K562 (cell line): ENCODE results near the gene SEPTIN12.

ENCODE experiments used
- CTCF ChIP-seq, 3 experiments: IDR thresholded peaks in 2 of 3; conservative IDR thresholded peaks in 1 of 3; 2 replicates each; pipeline ENCODE4 v1.5.1; 2011 to 2012; ENCODE audit warnings: low read length in 3 of 3, mild to moderate bottlenecking in 3 of 3, control low read depth in 2 of 3, improper control_type of control experiment in 1 of 3, inconsistent platforms in 1 of 3, low read depth in 1 of 3, mixed read lengths in 1 of 3, moderate library complexity in 1 of 3; ENCODE audit not compliant: insufficient read depth in 2 of 3
- ETV5 ChIP-seq: sonication (generic); formaldehyde crosslinking; IDR thresholded peaks from 2 replicates; pipeline ENCODE4 v1.4.0; 2020; ENCODE audit warnings: low read depth, mild to moderate bottlenecking, missing genetic modification reagents
- HOMEZ ChIP-seq: fragments of 250-450 bp; sonication (Bioruptor Pico); IDR thresholded peaks from 2 replicates; pipeline ENCODE4 v1.4.0; 2020; ENCODE audit warnings: mild to moderate bottlenecking, moderate library complexity
- NFE2 ChIP-seq: IDR thresholded peaks from 2 replicates; pipeline ENCODE4 v1.6.1; 2014; ENCODE audit warnings: antibody characterized with exemption, low read depth
- PREB ChIP-seq: sonication (generic); formaldehyde crosslinking; IDR thresholded peaks from 2 replicates; pipeline ENCODE4 v1.8.1; 2023; ENCODE audit warnings: mild to moderate bottlenecking, missing genetic modification reagents
- RAD51 ChIP-seq: fragments of 450-650 bp; IDR thresholded peaks from 2 replicates; pipeline ENCODE4 v1.7.1; 2016; ENCODE audit warnings: low read depth, mild to moderate bottlenecking, borderline replicate concordance
- SMAD4 ChIP-seq: fragments of 250-450 bp; sonication (Bioruptor Pico); conservative IDR thresholded peaks from 2 replicates; pipeline ENCODE4 v1.8.0; 2021; ENCODE audit warnings: inconsistent platforms, mild to moderate bottlenecking, moderate library complexity
- THAP7 ChIP-seq: fragments of 250-450 bp; sonication (Bioruptor Pico); IDR thresholded peaks from 2 replicates; pipeline ENCODE4 v1.5.0; 2021
- TRIM24 ChIP-seq, 2 experiments: fragments of 450-650 bp; IDR thresholded peaks; 2 replicates each; pipeline ENCODE4 v1.6.1; 2016
- ZNF121 ChIP-seq: sonication (generic); formaldehyde crosslinking; conservative IDR thresholded peaks from 2 replicates; pipeline ENCODE4 v1.8.0; 2022; ENCODE audit warnings: missing genetic modification reagents
- ZNF584 ChIP-seq: fragments of 200-800 bp; sonication (Bioruptor generic); IDR thresholded peaks from 2 replicates; pipeline ENCODE4 v1.6.1; 2016; ENCODE audit warnings: low read depth, mild to moderate bottlenecking, missing genetic modification characterization, missing compliant biosample characterization
- ZNF668 ChIP-seq: fragments of 250-450 bp; sonication (Bioruptor Pico); IDR thresholded peaks from 2 replicates; pipeline ENCODE4 v1.8.0; 2022; ENCODE audit warnings: mild to moderate bottlenecking, inconsistent platforms
- ZNF76 ChIP-seq: fragments of 250-450 bp; sonication (Bioruptor Pico); IDR thresholded peaks from 2 replicates; pipeline ENCODE4 v1.4.0; 2020; ENCODE audit warnings: mild to moderate bottlenecking, moderate library complexity, borderline replicate concordance

- TF ChIP-seq THAP7 (no peak), ZNF76 (CRISPR knock-in tag) (no peak), NFE2 (no peak), SMAD4 (CRISPR knock-in tag) (no peak), ZNF584 (CRISPR knock-in tag) (no peak), PREB (no peak), ZNF668 (CRISPR knock-in tag) (no peak), RAD51 (no peak), ZNF121 (CRISPR knock-in tag) (no peak), ETV5 (CRISPR knock-in tag) (peak; percentile 77), TRIM24 (IDR thresholded peaks at IDR 0.05) (no peak), CTCF (IDR thresholded peaks at IDR 0.05 in 2 of 3, conservative IDR thresholded peaks at IDR 0.05 in 1 of 3; ENCODE audit: insufficient read depth in 2 of 3, low read depth in 1 of 3, low read length in 3 of 3) (no peak), HOMEZ (no peak)
Observed at GRCh38 chr16:4734063-4734729, 53.9 kb downstream of the SEPTIN12 start, which contains the start of the genes ANKS3 and DNAAF8.
